GM18858 (cell line): ENCODE data around the gene FRMD4A.

Source experiments
- ATAC-seq: cut with Tn5 transposase; IDR thresholded peaks from one replicate; pipeline ENCODE4 v1.9.1; 2021; ENCODE audit not compliant: unreplicated experiment

Gene FRMD4A

DNA sequence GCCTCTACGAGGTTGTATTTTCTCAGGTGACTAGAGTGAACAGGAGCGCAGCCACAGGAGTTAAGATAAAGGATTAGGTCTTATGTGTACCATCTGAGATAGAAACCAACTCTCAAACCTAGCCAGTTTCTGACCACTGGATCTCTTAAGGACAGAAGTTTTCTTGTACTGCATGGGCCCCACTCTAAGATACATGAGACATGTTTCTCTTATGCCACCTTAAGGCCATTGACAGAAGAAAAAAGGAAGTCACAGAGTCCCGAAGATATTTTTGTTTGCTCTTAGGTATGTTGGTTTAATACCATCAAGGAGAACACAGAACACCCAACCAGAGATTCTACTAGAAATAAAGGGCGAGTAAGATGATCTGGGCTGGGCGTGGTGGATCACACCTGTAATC lies 335.8 kb downstream of the FRMD4A start:
- no peak for ATAC-seq

- no peak for ATAC-seq
These were observed 337.0 kb downstream of the FRMD4A start for GRCh38 chr10:13993673-13994089.

GRCh38 chr10:13993169-13993568 lies 337.6 kb downstream of the FRMD4A start:
- no peak for ATAC-seq

DNA sequence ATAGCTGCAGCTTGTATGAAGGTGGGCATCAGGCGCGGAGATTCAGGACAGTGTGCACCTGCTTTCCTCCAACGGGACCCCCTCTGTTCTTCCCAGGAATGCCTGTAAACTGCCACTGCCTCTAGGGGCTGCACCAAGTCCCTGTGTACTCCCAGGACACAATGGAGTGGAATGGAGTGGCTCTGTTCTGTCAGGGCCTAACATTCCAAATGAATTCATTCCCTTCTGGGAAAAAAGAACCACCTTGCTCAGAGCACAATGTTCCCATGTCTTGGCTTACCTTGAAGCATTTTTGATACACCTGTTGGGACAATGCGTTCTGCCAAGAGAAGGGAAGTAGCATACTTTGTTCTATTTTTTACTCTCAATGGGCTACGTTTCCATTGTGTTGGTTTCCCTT lies 339.4 kb downstream of the FRMD4A start:
- ATAC-seq, result no peak

- ATAC-seq, result no peak
These were observed 339.8 kb downstream of the FRMD4A start for GRCh38 chr10:13990946-13991345.

GRCh38 chr10:13990392-13990805 lies 340.3 kb downstream of the FRMD4A start:
- no peak for ATAC-seq

DNA sequence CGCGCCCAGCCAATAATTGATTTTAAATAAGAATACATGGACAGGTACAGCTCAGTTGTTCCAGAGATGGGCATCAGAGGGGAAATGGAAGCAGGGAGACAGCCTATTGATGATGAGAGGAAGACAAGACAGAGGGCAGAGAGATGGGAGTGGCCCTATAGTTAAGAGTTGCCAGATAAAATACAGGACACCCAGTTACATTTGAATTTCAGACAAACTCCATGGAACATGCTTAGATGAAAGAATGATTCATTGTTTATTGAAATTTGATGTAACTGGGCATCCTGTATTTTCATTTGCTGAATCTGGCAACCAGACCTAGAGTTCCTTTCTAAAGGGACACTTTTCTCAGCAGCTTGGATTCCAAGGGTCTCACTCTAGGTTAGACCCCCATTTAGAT lies 341.1 kb downstream of the FRMD4A start:
- no peak for ATAC-seq

GRCh38 chr10:13987446-13987845 lies 343.3 kb downstream of the FRMD4A start:
- ATAC-seq, result no peak

GRCh38 chr10:13984647-13985155 lies 346.0 kb downstream of the FRMD4A start:
- ATAC-seq, result no peak

DNA sequence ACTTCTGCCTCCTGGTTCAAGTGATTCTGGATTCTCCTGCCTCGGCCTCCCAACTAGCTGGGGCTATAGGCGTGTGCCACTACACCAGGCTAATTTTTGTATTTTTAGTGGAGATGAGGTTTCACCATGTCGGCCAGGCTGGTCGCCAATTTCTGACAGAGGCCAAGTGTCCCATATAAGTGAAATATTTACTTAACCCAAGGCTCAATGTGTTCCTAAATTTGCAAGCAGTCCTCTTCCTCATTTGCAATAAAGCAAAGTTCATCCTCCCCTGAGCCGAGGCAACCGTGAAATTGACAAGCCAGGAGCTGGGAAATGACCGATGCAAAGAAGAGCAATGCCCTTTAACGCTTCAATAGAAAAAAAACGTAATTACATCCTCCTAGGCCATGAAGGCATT lies 347.7 kb downstream of the FRMD4A start:
- ATAC-seq, result no peak

- no peak for ATAC-seq
These were observed 352.1 kb downstream of the FRMD4A start for GRCh38 chr10:13978533-13979115.

DNA sequence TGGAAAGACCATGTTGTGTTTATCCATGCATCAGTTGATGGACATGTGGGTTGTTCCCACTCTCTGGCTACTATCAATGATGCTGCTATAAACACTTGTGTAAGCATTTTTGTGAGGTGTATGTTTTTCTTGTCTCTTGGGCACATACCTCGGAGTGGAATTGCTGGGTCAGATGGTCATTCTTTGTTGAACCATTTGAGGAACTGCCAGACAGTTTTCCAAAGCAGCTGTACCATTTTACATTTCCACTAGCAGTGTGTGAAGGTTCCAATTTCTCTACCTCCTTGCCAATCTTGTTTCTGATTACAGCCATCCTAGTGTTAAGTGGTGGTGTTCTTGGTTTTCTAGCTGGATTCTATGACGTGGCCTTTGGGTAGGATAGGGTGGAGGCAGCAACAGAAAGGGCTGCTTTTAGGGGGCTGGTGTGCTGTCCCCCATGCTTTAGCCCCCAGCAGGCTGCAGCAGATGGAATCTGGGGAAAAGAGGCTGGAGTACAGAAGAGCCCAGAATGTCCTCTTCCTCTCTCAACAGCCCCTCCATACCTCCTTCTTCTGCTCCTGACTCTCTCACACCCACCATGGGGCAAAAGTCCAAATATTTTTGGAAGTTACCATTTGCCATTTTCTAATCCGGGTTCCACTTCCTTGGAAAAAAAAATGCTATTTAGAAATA lies 352.7 kb downstream of the FRMD4A start:
- ATAC-seq, result no peak

GRCh38 chr10:13973742-13974141 lies 357.0 kb downstream of the FRMD4A start:
- ATAC-seq, result no peak

- ATAC-seq, result no peak
These were observed 358.1 kb downstream of the FRMD4A start for GRCh38 chr10:13972609-13973008.

- no peak for ATAC-seq
These were observed 358.9 kb downstream of the FRMD4A start for GRCh38 chr10:13971601-13972475.

DNA sequence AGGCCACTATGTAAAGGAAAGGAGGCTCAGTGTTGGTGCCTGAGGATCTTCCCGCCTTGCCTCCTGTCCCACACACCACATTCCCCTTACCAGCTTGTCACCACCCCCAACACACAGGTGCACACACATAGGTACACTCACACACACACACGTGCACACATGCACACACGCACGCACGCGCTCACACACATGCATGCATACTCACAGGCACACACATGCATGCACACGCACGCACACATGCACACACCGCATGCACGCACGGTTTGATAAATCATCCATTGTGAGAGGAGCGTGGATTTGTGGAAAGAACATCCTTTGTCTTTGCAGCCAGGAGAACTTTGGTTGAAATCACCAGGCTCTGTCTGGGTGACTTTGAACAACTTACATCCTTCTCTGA lies 359.8 kb downstream of the FRMD4A start:
- ATAC-seq, result no peak

DNA sequence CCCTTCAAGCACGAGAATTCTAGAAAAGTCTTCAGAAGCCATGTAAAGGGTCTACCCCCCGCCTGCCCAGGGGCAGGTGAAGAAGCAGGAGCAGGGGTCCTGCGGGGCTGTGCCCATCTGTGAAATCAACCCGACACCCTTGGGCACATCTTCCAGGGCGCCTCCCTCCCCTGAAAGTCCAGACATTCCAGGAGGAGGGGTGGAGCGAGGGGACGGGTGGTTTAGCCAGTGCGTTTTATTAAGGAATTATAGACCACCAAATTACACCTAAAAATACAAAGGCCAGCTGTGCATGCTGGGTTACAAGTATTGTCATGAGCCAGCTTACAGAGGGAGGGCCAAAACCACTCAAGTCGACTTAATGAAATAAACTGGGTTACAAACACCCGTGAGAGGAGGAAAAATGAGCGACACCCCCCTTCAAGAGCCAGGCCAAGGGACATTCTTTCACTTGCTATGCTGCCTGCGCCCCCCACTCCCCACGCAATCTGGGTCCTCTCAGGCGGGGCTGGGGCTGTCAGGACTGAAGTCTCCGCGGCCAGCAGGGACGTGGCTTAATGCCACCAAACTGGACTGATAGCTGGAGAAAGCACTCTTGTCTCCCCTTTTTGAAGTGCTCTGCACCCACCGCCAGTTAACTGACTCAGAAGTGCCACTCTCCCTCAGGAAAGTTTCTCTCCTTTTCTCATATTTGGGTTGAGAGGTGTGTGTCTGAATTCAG lies 360.3 kb downstream of the FRMD4A start:
- no peak for ATAC-seq

DNA sequence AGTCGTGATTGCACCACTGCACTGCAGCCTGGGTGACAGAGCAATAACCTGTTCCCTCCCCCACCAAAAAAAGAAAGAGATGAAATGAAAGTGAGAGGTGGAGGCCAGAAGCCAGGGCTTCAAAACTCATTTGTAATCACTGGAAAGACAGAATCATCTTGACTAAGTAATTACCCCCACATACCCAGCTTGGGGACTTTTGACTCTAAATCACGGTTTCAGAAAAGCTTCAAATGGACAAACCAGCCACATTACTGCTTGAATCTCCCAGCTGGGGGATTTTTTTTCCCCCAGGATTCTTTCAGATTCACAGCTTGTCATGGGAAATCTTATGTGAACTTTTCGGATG lies 361.0 kb downstream of the FRMD4A start:
- no peak for ATAC-seq

DNA sequence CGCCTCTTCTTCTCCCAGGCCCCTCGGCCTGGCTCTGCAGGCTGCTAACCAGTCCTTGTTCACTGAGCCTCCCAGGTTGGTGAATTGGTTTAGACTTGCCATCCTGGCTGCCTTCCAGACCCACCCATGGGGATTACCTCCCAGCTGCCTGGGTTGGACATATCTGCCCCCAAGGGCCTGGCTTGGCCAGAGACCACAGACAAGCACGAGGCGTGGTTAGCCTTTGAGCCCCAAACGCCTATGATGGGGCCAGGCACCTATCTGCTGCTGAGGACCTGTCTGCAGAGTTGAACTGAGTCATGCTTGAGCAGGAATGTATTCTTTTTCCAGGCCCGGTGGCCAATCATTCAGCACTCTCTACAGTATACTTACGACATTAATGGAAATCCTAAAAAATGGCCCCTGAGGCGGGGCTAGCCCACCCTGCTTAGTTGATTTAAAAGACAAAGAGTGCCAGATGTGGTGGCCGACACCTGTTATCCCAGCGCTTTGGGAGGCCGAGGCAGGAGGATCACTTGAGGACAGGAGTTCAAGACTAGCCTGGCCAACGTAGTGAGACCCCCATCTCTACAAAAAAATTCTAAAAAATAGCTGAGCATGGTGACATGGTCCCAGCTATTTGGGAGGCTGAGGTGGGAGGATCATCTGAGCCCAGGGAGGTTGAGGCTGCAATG lies 361.5 kb downstream of the FRMD4A start:
- ATAC-seq, result no peak

- ATAC-seq, result no peak
These were observed 368.9 kb downstream of the FRMD4A start for GRCh38 chr10:13961853-13962252.

GRCh38 chr10:13961097-13961496 lies 369.6 kb downstream of the FRMD4A start:
- ATAC-seq, result no peak
